H9 (cell line): ENCODE data around the gene RNF32. TPM values are rescaled to one million over a fixed set of nuclear protein-coding genes. Genes with fewer than 3 reads are reported as not detected.

ENCODE experiments used
- DNase-seq: peaks from one replicate; pipeline ENCODE4 v3.0.0-alpha.2; 2017
- H2AFZ ChIP-seq: one replicate; pipeline ENCODE4 v1.6.1; 2013; ENCODE audit warnings: mild to moderate bottlenecking, low read length, control low read depth, moderate library complexity
- H2AK5ac ChIP-seq: 2 replicates; pipeline ENCODE4 v1.6.1; 2013; ENCODE audit warnings: low read length, control low read depth, mixed read lengths; ENCODE audit not compliant: insufficient read length
- H2BK120ac ChIP-seq: one replicate; pipeline ENCODE4 v1.6.1; 2013; ENCODE audit warnings: low read depth, mild to moderate bottlenecking, low read length, control low read depth, inconsistent platforms; ENCODE audit not compliant: poor library complexity, severe bottlenecking
- H2BK12ac ChIP-seq: 2 replicates; pipeline ENCODE4 v1.6.1; 2013; ENCODE audit warnings: low read length, control low read depth, mixed read lengths, low read depth; ENCODE audit not compliant: insufficient read length
- H2BK15ac ChIP-seq: 2 replicates; pipeline ENCODE4 v1.6.1; 2013; ENCODE audit warnings: low read depth, low read length, control low read depth
- H2BK20ac ChIP-seq: one replicate; pipeline ENCODE4 v1.6.1; 2013; ENCODE audit warnings: low read depth, mild to moderate bottlenecking, low read length, control low read depth, inconsistent platforms; ENCODE audit not compliant: poor library complexity, severe bottlenecking
- H2BK5ac ChIP-seq: 2 replicates; pipeline ENCODE4 v1.6.1; 2013; ENCODE audit warnings: low read length, control low read depth, mixed read lengths; ENCODE audit not compliant: insufficient read length
- H3K14ac ChIP-seq: 2 replicates; pipeline ENCODE4 v1.6.1; 2013; ENCODE audit warnings: low read length, control low read depth; ENCODE audit not compliant: insufficient read depth
- H3K18ac ChIP-seq: 2 replicates; pipeline ENCODE4 v1.6.1; 2013; ENCODE audit warnings: low read depth, mild to moderate bottlenecking, mixed read lengths, low read length, control low read depth; ENCODE audit not compliant: insufficient read length
- H3K23ac ChIP-seq: 2 replicates; pipeline ENCODE4 v1.6.1; 2013; ENCODE audit warnings: low read length, control low read depth, mixed read lengths, low read depth; ENCODE audit not compliant: insufficient read length
- H3K23me2 ChIP-seq: 2 replicates; pipeline ENCODE4 v1.6.1; 2013; ENCODE audit warnings: low read depth, mild to moderate bottlenecking, mixed read lengths, low read length, control low read depth; ENCODE audit not compliant: insufficient read length, poor library complexity, severe bottlenecking
- H3K27ac ChIP-seq: 2 replicates; pipeline ENCODE4 v1.5.1; 2013; ENCODE audit warnings: low read length, control low read depth, mixed read lengths, low read depth; ENCODE audit not compliant: insufficient read length
- H3K27me3 ChIP-seq: 2 replicates; pipeline ENCODE4 v1.6.1; 2013; ENCODE audit warnings: low read length, control low read depth, inconsistent platforms; ENCODE audit not compliant: insufficient read depth
- H3K4ac ChIP-seq: 2 replicates; pipeline ENCODE4 v1.6.1; 2013; ENCODE audit warnings: low read depth, mild to moderate bottlenecking, control low read depth, inconsistent platforms, low read length, moderate library complexity
- H3K4me1 ChIP-seq: 2 replicates; pipeline ENCODE4 v1.6.1; 2013; ENCODE audit warnings: low read length, control low read depth, inconsistent platforms; ENCODE audit not compliant: insufficient read depth
- H3K4me2 ChIP-seq: 2 replicates; pipeline ENCODE4 v1.6.1; 2013; ENCODE audit warnings: low read length, control low read depth, mixed read lengths; ENCODE audit not compliant: insufficient read length, insufficient read depth
- H3K56ac ChIP-seq: 2 replicates; pipeline ENCODE4 v1.6.1; 2013; ENCODE audit warnings: low read depth, mild to moderate bottlenecking, mixed read lengths, low read length, control low read depth; ENCODE audit not compliant: insufficient read length
- H3K79me1 ChIP-seq: 2 replicates; pipeline ENCODE4 v1.6.1; 2013; ENCODE audit warnings: low read depth, mild to moderate bottlenecking, moderate library complexity, low read length, control low read depth, inconsistent platforms; ENCODE audit not compliant: insufficient read depth, poor library complexity, severe bottlenecking
- H3K79me2 ChIP-seq: 2 replicates; pipeline ENCODE4 v1.6.1; 2013; ENCODE audit warnings: low read length, control low read depth, inconsistent platforms; ENCODE audit not compliant: insufficient read depth
- H3K9ac ChIP-seq: 2 replicates; pipeline ENCODE4 v1.6.1; 2013; ENCODE audit warnings: low read length, control low read depth, mixed read lengths; ENCODE audit not compliant: insufficient read length; ENCODE audit errors: extremely low read depth
- H3K9me3 ChIP-seq: one replicate; pipeline ENCODE4 v1.6.1; 2013; ENCODE audit warnings: low read depth, low read length, inconsistent platforms; ENCODE audit not compliant: control insufficient read depth
- H3T11ph ChIP-seq: one replicate; pipeline ENCODE4 v1.6.1; 2013; ENCODE audit warnings: mild to moderate bottlenecking, low read length, control low read depth, inconsistent platforms
- H4K20me1 ChIP-seq: one replicate; pipeline ENCODE4 v1.6.1; 2013; ENCODE audit not compliant: control insufficient read depth, insufficient read length, insufficient read depth
- H4K5ac ChIP-seq: 2 replicates; pipeline ENCODE4 v1.6.1; 2013; ENCODE audit warnings: low read depth, mild to moderate bottlenecking, mixed read lengths, low read length, control low read depth; ENCODE audit not compliant: insufficient read length
- H4K8ac ChIP-seq: replicated peaks from 2 replicates; pipeline ENCODE4 v1.6.1; 2013; ENCODE audit warnings: low read length, control low read depth, mixed read lengths, low read depth; ENCODE audit not compliant: insufficient read length
- H4K91ac ChIP-seq: 2 replicates; pipeline ENCODE4 v1.6.1; 2013; ENCODE audit warnings: low read depth, mild to moderate bottlenecking, moderate library complexity, mixed read lengths, low read length, control low read depth; ENCODE audit not compliant: insufficient read length
- H3K27ac Mint-ChIP-seq, 3 experiments: 2 replicates in 2 of 3; 3 replicates in 1 of 3; pipeline ENCODE4 v1.8.0; 2020 to 2021; ENCODE audit warnings: mixed read lengths in 3 of 3, mild to moderate bottlenecking in 1 of 3, moderate library complexity in 1 of 3
- H3K27me3 Mint-ChIP-seq: 2 replicates; pipeline ENCODE4 v1.8.0; 2021; ENCODE audit warnings: low read depth, mild to moderate bottlenecking, moderate library complexity, mixed read lengths
- H3K36me3 Mint-ChIP-seq, 3 experiments: 2 replicates in 2 of 3; 3 replicates in 1 of 3; pipeline ENCODE4 v1.8.0; 2020 to 2021; ENCODE audit warnings: low read depth in 3 of 3, mixed read lengths in 3 of 3; ENCODE audit not compliant: insufficient read depth in 1 of 3
- H3K4me1 Mint-ChIP-seq, 2 experiments: 2 replicates each; pipeline ENCODE4 v1.8.0; 2020; ENCODE audit warnings: mixed read lengths in 2 of 2
- H3K4me3 Mint-ChIP-seq, 2 experiments: 2 replicates in 1 of 2; 3 replicates in 1 of 2; pipeline ENCODE4 v1.8.0; 2020 to 2021; ENCODE audit warnings: mild to moderate bottlenecking in 2 of 2, mixed read lengths in 2 of 2, moderate library complexity in 1 of 2
- H3K9me3 Mint-ChIP-seq, 2 experiments: 2 replicates in 1 of 2; 3 replicates in 1 of 2; pipeline ENCODE4 v1.8.0; 2020; ENCODE audit warnings: mild to moderate bottlenecking in 2 of 2, mixed read lengths in 2 of 2, moderate library complexity in 1 of 2
- WGBS: extraction: QIAGEN DNeasy Blood & Tissue Kit; methylation state at CpG from one replicate; pipeline ENCODE4 v1.1.7; 2013; ENCODE audit warnings: missing lambda C conversion rate, low lambda C conversion rate, mixed read lengths; ENCODE audit not compliant: insufficient read length; ENCODE audit errors: extremely low coverage; 5-methylcytosine and 5-hydroxymethylcytosine counted together
- total RNA-seq: library from RNA; stranded (reverse); gene quantifications from 2 replicates; pipeline ENCODE4 v1.2.1, GENCODE V29; 2021
- TF ChIP-seq, protein P1 (sequence below): fragments of 200-600 bp; sonication (generic); conservative IDR thresholded peaks from 3 replicates; pipeline ENCODE4 v1.8.0; 2021; ENCODE audit warnings: antibody characterized with exemption, mild to moderate bottlenecking

Gene RNF32
- total RNA-seq, 1 experiment from 2014 or later = 0.90 TPM

GRCh38 chr7:156609010-156609877 lies 31.3 kb upstream of the RNF32 start:
- TF ChIP-seq, protein P1, sequence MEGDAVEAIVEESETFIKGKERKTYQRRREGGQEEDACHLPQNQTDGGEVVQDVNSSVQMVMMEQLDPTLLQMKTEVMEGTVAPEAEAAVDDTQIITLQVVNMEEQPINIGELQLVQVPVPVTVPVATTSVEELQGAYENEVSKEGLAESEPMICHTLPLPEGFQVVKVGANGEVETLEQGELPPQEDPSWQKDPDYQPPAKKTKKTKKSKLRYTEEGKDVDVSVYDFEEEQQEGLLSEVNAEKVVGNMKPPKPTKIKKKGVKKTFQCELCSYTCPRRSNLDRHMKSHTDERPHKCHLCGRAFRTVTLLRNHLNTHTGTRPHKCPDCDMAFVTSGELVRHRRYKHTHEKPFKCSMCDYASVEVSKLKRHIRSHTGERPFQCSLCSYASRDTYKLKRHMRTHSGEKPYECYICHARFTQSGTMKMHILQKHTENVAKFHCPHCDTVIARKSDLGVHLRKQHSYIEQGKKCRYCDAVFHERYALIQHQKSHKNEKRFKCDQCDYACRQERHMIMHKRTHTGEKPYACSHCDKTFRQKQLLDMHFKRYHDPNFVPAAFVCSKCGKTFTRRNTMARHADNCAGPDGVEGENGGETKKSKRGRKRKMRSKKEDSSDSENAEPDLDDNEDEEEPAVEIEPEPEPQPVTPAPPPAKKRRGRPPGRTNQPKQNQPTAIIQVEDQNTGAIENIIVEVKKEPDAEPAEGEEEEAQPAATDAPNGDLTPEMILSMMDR = no peak
- Histone ChIP-seq H3K9me3 (no peaks in the 10 kb centered on the region), H3K27ac (no peak overlapping the region), H4K91ac (no peak overlapping the region), H3K4ac (no peak overlapping the region), H2BK12ac (no peak overlapping the region), H3K79me1 (no peaks in the 10 kb centered on the region), H2BK120ac (no peak overlapping the region), H2AFZ (no peak overlapping the region), H3K4me2 (no peak overlapping the region), H3K9ac (no peak overlapping the region), H3K79me2 (no peaks in the 10 kb centered on the region), H3T11ph (no peak overlapping the region), H3K18ac (no peak overlapping the region), H3K4me1 (no peaks in the 10 kb centered on the region), H2BK20ac (no peak overlapping the region), H2BK5ac (no peak overlapping the region), H4K8ac (no peak overlapping the region), H4K5ac (no peak overlapping the region), H4K20me1 (peaks cover 2% of the 10 kb centered on the region), H3K27me3 (no peaks in the 10 kb centered on the region), H3K23me2 (no peaks in the 10 kb centered on the region), H3K23ac (no peak overlapping the region), H3K56ac (no peak overlapping the region), H2AK5ac (no peak overlapping the region), H3K14ac (no peak overlapping the region), H2BK15ac (no peak overlapping the region)
- Mint-ChIP-seq H3K27me3 (peaks cover 14% of the 10 kb centered on the region), H3K27ac (no peak overlapping the region), H3K9me3 (no peaks in the 10 kb centered on the region), H3K4me3 (no peak overlapping the region), H3K4me1 (peaks cover 28 to 31% of the 10 kb centered on the region in 2 experiments), H3K36me3 (no peaks in the 10 kb centered on the region)
- no CpG with 5 or more reads among the region's 7 CpGs for WGBS
- DNase-seq = no peak
